T-helper 9 cell (primary cell): Measurements from ENCODE around the gene DNAJC18.
"Not testable (repeated sequence)": the region's sequence is repeated elsewhere in the genome, so short reads cannot be mapped to it uniquely, and the experiment has no call there.

Experiments
- DNase-seq: peaks from one replicate; pipeline ENCODE4 v3.0.0-alpha.2; 2020

The DNAJC18 gene

DNA sequence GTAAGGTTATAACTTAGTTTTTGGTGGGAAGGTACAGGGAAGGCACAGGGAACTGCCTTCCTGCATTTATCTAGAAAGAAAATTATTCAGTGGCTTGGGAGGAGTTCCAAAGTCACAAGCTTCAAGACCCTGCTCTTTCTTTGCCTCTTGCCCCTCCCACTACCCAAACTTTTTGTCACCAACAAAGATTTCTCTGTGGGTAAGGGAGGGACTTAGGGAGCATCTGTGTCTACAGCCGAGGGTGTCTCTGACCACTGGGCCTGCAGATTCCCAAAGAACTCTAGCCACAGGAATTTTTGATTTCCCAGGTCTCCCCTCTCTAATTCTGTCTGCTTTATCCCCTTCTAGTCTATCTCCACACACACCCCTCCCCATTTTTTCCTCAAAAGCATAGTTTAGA is 21.1 kb upstream of the DNAJC18 start:
- no peak for DNase-seq

DNA sequence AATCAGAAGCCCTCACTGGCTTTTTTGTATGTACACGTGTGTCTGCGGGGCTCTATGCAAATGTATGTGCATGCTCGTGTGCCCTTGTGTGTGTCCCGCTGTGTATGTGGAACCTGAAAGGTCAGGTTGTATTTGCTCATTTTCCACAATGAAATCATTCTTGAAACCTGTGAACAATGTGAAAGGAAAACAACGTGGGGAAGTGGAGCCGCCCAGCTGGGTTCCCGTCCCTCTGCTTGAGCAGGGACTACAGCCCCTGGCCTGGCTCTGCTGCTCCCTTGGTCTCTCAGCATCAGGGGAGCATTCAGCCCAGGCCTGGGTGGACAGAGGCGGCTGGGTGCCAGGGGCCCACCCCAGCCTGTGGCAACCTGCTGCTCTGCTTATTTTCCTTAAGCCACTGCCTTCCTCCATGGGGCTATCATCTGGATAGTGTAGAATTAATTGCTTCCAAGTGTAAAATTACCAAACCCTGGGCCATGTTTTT is 20.2 kb upstream of the DNAJC18 start:
- no peak for DNase-seq

DNA sequence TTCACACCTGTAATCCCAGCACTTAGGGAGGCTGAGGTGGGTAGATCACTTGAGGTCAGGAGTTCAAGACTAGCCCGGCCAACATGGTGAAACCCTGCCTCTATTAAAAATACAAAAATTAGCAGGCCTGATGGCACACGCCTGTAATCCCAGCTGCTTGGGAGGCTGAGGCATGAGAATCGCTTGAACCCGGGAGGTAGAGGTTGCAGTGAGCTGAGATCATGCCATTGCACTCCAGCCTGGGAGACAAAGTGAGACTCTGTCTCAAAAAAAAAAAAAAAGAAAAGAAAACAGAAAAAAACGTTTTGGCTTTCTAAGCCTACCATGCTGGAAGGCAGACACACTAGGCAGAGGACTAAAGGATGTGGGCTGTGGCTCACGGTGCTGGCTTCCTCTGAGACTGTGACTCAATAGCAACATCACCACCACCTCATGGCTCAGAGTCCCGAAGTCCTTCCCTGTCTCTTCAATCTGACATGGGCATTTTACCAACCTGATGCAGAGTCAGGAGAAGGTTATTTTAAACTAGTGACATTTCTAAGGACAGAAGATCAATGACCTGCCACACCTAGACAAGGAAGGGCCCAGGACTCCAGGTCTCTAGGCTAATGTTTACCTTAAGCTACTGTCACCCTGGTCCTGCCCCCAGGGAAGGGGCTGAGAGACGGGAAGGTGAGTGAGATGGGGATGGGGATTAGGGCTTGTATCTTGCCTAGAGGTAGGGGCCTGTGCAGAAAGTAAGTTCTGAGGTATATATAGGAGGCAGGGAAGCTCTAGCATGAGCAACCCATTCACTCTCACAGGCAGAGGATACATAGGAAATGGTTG is 19.5 kb upstream of the DNAJC18 start:
- DNase-seq = peak; percentile 70

- DNase-seq = no peak
These were observed 18.5 kb upstream of the DNAJC18 start for GRCh38 chr5:139457653-139458306.

GRCh38 chr5:139457241-139457640 is 17.9 kb upstream of the DNAJC18 start:
- no peak for DNase-seq

DNA sequence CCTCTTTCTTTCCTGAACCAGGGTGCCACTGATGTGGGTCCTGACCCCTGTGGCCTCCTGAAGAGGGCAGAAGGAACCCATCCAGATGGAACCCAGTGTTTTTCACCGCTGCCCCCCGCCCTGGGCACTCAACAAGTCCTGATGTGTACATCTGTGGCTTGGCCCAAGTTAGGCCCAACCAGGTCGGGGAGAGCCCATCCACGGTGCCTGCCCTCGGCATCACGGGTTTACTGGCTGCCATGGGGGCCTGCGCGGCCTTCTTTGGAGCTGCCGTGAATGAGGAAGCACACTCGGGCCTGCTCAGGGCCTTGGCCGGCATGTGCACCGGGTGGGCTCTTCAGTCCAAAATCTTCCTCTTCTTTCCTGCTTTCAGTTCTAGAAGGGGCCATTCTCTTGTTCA is 17.5 kb upstream of the DNAJC18 start:
- no peak for DNase-seq

- no peak for DNase-seq
These were observed 15.4 kb upstream of the DNAJC18 start for GRCh38 chr5:139454568-139455290.

DNA sequence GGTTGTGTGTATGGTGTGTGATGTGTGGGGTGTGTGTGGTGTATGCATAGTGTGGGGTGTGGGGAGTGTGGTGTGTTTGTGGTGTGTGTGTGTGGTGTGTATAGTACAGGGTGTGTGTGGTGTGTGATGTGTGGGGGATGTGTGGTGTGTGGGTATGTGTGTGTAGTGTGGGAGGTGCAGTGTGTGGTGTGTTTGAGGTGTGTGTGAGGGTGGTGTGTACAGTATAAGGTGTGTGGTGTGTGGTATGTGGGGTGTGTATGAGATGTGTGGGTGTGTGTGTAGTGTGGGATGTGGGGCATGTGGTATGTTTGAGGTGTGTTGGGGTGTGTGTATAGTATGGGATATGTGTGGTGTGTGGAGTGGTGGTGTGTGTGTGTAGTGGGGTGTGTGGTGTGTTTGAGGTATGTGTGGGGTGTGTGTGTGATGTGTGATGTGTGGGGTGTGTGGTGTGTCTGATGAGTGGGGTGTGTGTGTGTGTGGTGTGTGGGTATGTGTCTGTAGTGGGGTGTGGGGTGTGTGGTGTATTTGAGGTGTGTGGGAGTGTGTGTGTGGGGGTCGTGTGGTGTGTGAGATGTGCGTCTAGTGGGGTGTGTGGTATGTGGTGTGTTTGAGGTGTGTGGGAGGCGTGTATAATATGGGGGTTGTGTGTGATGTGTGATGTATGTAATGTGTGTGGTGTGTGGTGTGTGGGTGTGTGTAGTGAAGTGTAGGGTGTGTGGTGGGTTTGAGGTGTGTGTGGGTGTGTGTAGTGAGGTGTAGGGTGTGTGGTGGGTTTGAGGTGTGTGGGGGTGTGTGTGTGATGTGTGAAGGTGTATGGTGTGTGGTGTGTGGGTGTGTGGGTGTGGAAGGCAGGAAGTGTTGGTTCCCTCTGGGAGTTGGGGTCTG is 14.6 kb upstream of the DNAJC18 start:
- no peak for DNase-seq

DNA sequence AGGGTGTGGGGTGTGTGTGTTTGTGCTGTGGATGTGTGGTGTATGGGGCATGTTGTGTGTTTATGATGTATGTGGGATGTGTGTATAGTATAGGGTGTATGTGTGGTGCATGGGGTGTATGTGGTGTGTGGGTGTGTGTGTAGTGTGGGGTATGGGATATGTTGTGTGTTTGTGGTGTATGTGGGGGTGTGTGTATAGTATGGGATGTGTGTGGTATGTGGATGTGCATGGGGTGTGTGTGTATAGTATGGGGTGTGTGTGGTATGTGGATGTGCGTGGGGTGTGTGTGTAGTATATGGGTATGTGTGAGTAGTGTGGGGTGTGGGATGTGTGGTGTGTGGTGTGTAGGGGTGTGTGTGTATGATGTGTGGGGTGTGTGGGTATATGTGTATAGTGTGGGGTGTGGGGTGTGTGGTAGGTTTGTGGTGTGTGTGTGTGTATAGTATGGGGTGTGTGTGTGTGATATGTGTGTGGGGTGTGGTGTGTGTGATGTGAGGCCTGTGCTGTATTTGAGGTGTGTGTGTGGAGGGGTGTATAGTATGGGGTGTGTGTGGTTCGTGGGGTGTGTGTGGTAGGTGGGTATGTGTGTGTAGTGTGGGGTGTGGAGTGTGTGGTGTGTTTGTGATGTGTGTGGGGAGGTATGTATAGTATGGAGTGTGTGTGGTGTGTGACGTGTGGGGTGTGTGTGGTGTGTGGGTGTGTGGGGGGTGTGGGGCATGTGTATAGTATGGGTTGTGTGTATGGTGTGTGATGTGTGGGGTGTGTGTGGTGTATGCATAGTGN is 12.7 kb upstream of the DNAJC18 start:
- no peak for DNase-seq

GRCh38 chr5:139451176-139451575 is 11.9 kb upstream of the DNAJC18 start:
- DNase-seq = no peak

DNA sequence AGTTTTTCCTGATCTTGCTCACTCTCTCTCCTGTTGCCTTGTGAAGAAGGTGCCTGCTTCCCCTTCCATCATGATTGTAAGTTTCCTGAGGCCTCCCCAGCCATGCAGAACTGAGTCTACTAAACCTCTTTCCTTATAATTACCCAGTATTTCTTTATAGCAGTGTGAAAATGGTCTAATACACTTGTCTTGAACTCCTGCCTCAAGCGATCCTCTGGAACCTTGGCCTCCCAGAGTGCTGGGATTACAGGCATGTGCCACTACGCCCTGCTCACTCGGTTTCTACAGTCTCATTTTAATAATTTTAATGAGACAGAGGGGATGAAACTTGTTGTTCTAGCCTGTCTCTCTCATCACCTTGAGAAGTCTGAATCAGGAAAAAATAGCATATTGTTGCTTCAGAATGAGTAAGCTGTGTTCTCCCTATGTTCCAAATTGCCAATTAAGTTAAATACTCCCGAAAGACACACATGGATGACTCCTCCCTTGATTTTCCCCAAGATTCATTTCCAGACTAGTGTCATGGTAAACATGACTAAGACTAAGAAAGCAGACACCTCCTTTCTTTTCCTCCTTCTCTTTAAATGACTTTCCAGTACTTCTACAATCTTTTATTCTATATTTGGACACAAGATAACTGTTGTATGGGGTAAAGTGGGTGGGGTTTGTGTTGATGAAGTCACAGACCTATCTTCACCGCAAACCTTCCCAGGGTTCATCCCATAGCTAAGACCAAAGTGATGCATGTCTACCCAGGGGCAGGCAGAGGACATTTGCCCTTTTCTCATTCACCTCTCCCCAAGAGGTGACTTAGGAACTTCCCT is 7.8 kb upstream of the DNAJC18 start:
- DNase-seq = no peak

GRCh38 chr5:139445325-139446170 is 6.2 kb upstream of the DNAJC18 start:
- DNase-seq = no peak

- no peak for DNase-seq
These were observed 4.6 kb upstream of the DNAJC18 start for GRCh38 chr5:139443831-139444453.

DNA sequence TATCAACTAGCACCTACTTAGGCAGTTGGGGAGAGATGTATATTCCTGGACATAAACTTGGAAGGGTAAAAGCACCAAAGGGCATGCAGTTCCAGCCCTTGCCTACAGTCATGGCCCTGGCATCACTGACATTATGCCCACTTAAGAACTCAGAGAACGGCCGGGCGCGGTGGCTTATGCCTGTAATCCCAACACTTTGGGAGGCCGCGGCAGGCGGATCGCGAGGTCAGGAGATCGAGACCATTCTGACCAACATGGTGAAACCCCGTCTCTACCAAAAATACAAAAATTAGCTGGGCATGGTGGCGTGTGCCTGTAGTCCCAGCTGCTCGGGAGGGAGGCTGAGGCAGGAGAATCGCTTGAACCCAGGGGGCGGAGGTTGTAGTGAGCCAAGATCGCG is 1.1 kb upstream of the DNAJC18 start:
- not testable (repeated sequence) for DNase-seq

- DNase-seq = no peak
These were observed 665 bp downstream of the DNAJC18 start for GRCh38 chr5:139438707-139439012.

GRCh38 chr5:139435676-139436075 is 3.6 kb downstream of the DNAJC18 start:
- no peak for DNase-seq

- DNase-seq = no peak
These were observed 7.6 kb downstream of the DNAJC18 start for GRCh38 chr5:139431706-139432105.

GRCh38 chr5:139430015-139430414 is 9.3 kb downstream of the DNAJC18 start:
- DNase-seq = no peak

DNA sequence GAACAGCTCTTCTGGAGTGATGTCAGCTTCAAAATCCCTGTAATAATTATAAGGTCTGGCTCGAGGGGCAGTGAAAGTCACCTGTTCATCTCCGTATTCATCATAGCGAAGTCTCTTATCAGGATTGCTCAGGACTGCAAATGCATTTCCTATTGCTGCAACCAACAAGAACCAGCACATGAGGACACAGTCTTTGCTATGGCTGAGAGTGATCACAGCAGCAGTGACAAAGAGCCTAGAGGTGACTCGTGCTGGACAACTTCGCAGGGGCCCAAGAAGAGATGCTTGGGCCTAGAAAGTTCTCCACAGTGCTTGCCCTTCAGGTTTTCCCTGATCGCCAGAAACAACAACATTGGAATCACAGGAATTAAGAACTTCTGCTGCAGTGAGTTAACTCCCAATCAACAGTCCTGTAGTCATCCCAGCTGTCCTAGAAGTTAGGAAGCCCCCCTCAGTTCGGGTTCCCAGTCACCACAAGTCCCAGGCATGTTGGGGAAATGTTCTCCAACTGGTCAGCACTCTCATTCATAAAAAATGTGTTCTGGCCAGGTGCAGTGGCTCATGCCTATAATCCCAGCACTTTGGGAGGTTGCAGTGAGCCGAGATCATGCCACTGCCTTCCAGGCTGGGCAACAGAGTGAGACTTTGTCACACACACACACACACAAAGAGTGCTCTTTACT is 13.0 kb downstream of the DNAJC18 start:
- DNase-seq = no peak
